ENCODE data around the gene C6orf62. TPM values are rescaled to one million over a fixed set of nuclear protein-coding genes. Genes with fewer than 3 reads are reported as not detected.

The C6orf62 gene
- polyA plus RNA-seq, 1 donor from 2014 or later, result 105 TPM

DNA sequence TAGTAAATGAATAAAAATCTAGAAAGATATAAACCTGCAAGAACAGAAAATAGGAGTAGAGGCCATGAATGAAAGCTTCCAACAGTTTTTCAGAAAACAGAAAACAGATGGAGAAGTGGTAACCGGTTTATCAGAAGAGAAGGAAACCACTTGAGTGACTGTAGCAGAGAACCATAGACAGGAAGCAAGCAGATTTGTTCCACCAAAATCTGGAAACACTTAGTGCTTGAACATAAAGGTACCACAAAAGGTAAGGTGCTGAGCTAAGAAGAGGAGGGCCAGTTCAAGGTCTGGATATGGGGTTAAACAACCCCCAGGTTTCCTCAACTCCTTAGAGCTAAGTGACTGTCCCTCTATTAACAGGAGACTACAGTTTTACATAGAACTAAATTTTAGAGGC lies 63.7 kb downstream of the C6orf62 start:
- no peaks in the 10 kb centered on the region for H3K9me3 ChIP-seq (ENCODE audit: low read length)
- H3K9me2 ChIP-seq (ENCODE audit: insufficient read depth, low read length), result no peaks in the 10 kb centered on the region
- no peaks in the 10 kb centered on the region for H4K20me1 ChIP-seq (ENCODE audit: insufficient read depth)
- H3K9ac ChIP-seq (ENCODE audit: low read length), result no peak overlapping the region
- no peak overlapping the region for H3K4me2 ChIP-seq (ENCODE audit: low read length)
- H3F3A ChIP-seq (ENCODE audit: insufficient read depth, low read length, poor library complexity, severe bottlenecking), result no peaks in the 10 kb centered on the region
- TF ChIP-seq EZH2 (IDR thresholded peaks at IDR 0.05; ENCODE audit: borderline replicate concordance, insufficient read depth, low read length, poor library complexity, severe bottlenecking) (no peak), RAD21 (conservative IDR thresholded peaks at IDR 0.05) (no peak), EP300 (conservative IDR thresholded peaks at IDR 0.05; ENCODE audit: poor library complexity, severe bottlenecking) (no peak), POLR2AphosphoS5 (IDR thresholded peaks at IDR 0.05) (no peak)
- TF ChIP-seq, protein P1, sequence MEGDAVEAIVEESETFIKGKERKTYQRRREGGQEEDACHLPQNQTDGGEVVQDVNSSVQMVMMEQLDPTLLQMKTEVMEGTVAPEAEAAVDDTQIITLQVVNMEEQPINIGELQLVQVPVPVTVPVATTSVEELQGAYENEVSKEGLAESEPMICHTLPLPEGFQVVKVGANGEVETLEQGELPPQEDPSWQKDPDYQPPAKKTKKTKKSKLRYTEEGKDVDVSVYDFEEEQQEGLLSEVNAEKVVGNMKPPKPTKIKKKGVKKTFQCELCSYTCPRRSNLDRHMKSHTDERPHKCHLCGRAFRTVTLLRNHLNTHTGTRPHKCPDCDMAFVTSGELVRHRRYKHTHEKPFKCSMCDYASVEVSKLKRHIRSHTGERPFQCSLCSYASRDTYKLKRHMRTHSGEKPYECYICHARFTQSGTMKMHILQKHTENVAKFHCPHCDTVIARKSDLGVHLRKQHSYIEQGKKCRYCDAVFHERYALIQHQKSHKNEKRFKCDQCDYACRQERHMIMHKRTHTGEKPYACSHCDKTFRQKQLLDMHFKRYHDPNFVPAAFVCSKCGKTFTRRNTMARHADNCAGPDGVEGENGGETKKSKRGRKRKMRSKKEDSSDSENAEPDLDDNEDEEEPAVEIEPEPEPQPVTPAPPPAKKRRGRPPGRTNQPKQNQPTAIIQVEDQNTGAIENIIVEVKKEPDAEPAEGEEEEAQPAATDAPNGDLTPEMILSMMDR (IDR thresholded peaks at IDR 0.05; ENCODE audit: poor library complexity, severe bottlenecking), result no peak
- H3K79me2 ChIP-seq (replicated peaks; ENCODE audit: insufficient read depth, low read length), result peaks cover 16% of the 10 kb centered on the region
- no peaks in the 10 kb centered on the region for H3K27me3 ChIP-seq (ENCODE audit: insufficient read depth, low read depth, low read length)
- H3K27ac ChIP-seq (ENCODE audit: low read length), result no peak overlapping the region
- H3K36me3 ChIP-seq (ENCODE audit: insufficient read depth, low read length), result peaks cover 10% of the 10 kb centered on the region
- no peak overlapping the region for H3K4me3 ChIP-seq (ENCODE audit: low read length)
- no peak overlapping the region for H2AFZ ChIP-seq (ENCODE audit: low read depth, low read length)

Other genes starting within 250 kb of the C6orf62 start
- 11.0 and 14.3 TPM in 2 replicates for gene GPLD1, start 229.6 kb downstream of the C6orf62 start, polyA plus RNA-seq
- gene ALDH5A1, start 224.2 kb downstream of the C6orf62 start, polyA plus RNA-seq, result 33.1 and 36.3 TPM in 2 replicates
- 8.3 and 8.5 TPM in 2 replicates for gene KIAA0319, start 73.0 kb downstream of the C6orf62 start, polyA plus RNA-seq
- 49.0 and 53.4 TPM in 2 replicates for gene TDP2, start 52.3 kb downstream of the C6orf62 start, polyA plus RNA-seq
- gene ACOT13, start 52.1 kb downstream of the C6orf62 start, polyA plus RNA-seq, result 9.9 and 14.2 TPM in 2 replicates
- gene GMNN, start 55.8 kb upstream of the C6orf62 start, polyA plus RNA-seq, result 11.5 and 13.8 TPM in 2 replicates
- 0.73 TPM in 1 of 2 replicates, not detected in the other for gene ARMH2, start 79.8 kb upstream of the C6orf62 start, polyA plus RNA-seq
- gene RIPOR2, start 216.8 kb upstream of the C6orf62 start, polyA plus RNA-seq, result 77.6 and 83.8 TPM in 2 replicates